Adrenal gland (tissue), 5 donors: ENCODE measurements around the gene SLC5A10.

Source experiments
- POLR2A ChIP-seq, 2 donors: fragments of 450-650 bp; IDR thresholded peaks; one replicate each; pipeline ENCODE4 v1.6.1; 2017; ENCODE audit warnings: antibody characterized with exemption in 2 of 2, mild to moderate bottlenecking in 2 of 2, moderate library complexity in 1 of 2
- TF ChIP-seq, protein P1 (sequence below), 6 experiments: fragments of 450-650 bp in 4 of 6; fragments of 200-600 bp in 2 of 6; sonication (generic) in 1 of 6; IDR thresholded peaks; 1 replicate in 5 of 6; 2 replicates in 1 of 6; pipeline versions ENCODE4 v1.5.1 to v1.8.0; 2016 to 2021; ENCODE audit warnings: antibody characterized with exemption in 6 of 6, mild to moderate bottlenecking in 2 of 6, moderate library complexity in 1 of 6
- donor health status: DM: no; HTN: no; CAD: no.

DNA sequence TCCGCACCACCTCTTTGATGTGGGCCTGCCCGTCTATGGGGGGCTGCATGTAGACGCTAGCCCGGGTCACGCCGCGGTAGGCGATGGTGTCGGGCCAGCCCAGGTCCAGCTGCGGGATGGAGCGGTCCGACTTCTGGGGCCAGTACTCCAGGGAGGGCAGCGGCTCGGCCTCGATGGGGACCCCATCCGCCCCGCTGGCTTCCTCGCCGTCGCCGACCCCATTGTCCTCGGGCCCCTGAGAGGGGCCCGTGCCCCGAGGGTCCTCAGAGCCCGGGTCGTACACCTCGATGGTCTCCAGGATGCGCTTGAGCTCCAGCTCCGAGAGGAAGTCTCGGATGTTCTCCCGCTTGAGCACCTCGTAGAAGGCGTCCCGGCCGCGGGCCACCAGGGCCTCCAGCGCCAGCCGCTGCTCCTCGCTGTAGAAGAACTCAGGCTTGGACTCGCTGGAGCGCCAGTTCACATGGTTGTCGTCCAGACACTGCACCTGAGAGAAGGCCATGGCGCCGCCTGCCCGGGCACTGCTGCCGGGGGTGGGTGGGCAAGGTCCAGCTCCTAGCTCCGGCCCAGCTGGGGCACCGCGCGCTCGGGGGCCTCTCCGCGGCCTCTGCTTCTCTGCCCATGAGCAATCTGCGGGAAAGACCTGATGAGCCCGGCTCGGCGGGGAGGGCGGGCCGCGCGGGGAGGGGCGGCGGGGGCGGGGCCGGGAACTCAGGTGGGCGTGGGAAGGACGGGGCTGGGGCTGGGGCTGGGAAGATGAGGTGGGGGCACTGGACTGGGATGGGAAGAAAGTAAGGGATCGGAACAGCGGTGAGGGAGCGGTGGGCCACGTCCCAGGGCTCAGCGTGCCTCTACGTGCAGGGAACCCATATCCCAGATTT lies 51.8 kb downstream of the SLC5A10 start:
- TF ChIP-seq, protein P1, sequence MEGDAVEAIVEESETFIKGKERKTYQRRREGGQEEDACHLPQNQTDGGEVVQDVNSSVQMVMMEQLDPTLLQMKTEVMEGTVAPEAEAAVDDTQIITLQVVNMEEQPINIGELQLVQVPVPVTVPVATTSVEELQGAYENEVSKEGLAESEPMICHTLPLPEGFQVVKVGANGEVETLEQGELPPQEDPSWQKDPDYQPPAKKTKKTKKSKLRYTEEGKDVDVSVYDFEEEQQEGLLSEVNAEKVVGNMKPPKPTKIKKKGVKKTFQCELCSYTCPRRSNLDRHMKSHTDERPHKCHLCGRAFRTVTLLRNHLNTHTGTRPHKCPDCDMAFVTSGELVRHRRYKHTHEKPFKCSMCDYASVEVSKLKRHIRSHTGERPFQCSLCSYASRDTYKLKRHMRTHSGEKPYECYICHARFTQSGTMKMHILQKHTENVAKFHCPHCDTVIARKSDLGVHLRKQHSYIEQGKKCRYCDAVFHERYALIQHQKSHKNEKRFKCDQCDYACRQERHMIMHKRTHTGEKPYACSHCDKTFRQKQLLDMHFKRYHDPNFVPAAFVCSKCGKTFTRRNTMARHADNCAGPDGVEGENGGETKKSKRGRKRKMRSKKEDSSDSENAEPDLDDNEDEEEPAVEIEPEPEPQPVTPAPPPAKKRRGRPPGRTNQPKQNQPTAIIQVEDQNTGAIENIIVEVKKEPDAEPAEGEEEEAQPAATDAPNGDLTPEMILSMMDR (IDR thresholded peaks at IDR 0.05) = no peak
- no peak for TF ChIP-seq POLR2A (IDR thresholded peaks at IDR 0.05)
